Common myeloid progenitor, CD34-positive (primary cell): ENCODE results near the gene NKAPL.
A peak's percentile ranks its signal among the peaks of the same experiment; 100 is the strongest.

Source experiments
- CTCF ChIA-PET: fragments of 350-600 bp; sonication (Branson Sonifier 250); formaldehyde crosslinking; loops from one replicate; lab custom pipeline; 2021; ENCODE audit warnings: antibody characterized with exemption; lab: Charles Lee
- POLR2A ChIA-PET: fragments of 350-600 bp; sonication (Branson Sonifier 250); formaldehyde crosslinking; loops from one replicate; lab custom pipeline; 2021; ENCODE audit warnings: antibody characterized with exemption; lab: Charles Lee
- DNase-seq, 3 donors: peaks; one replicate each; pipeline versions ENCODE4 v3.0.0 to v3.0.0-alpha.2; 2013
- H3K27ac ChIP-seq, 2 experiments: 1 replicate in 1 of 2; 2 replicates in 1 of 2; pipeline ENCODE4 v1.7.0; 2013; ENCODE audit warnings: inconsistent platforms in 2 of 2, low read length in 2 of 2, mild to moderate bottlenecking in 2 of 2, low read depth in 1 of 2, moderate library complexity in 1 of 2; ENCODE audit not compliant: severe bottlenecking in 2 of 2, insufficient read depth in 1 of 2, poor library complexity in 1 of 2
- H3K27me3 ChIP-seq, 5 experiments: replicated peaks in 2 of 5; 1 replicate in 3 of 5; 2 replicates in 2 of 5; pipeline versions ENCODE4 v1.6.1 to v1.7.0; 2013; ENCODE audit warnings: low read length in 4 of 5, mild to moderate bottlenecking in 2 of 5, moderate library complexity in 2 of 5, inconsistent platforms in 1 of 5; ENCODE audit not compliant: insufficient read depth in 5 of 5, control insufficient read depth in 4 of 5
- H3K36me3 ChIP-seq, 4 experiments: 1 replicate in 2 of 4; 2 replicates in 2 of 4; pipeline versions ENCODE4 v1.6.1 to v1.7.0; 2013; ENCODE audit warnings: low read length in 3 of 4, control low read depth in 1 of 4, mild to moderate bottlenecking in 1 of 4; ENCODE audit not compliant: control insufficient read depth in 4 of 4, insufficient read depth in 4 of 4
- H3K4me1 ChIP-seq, 4 experiments: 1 replicate in 3 of 4; 2 replicates in 1 of 4; pipeline versions ENCODE4 v1.6.1 to v1.7.1; 2013; ENCODE audit warnings: low read length in 3 of 4, mild to moderate bottlenecking in 3 of 4, control low read depth in 1 of 4, inconsistent platforms in 1 of 4, moderate library complexity in 1 of 4; ENCODE audit not compliant: control insufficient read depth in 4 of 4, insufficient read depth in 4 of 4; ENCODE audit errors: control extremely low read depth in 1 of 4
- H3K4me3 ChIP-seq, 7 experiments: 1 replicate in 4 of 7; 2 replicates in 3 of 7; pipeline versions ENCODE4 v1.5.1 to v1.7.0; 2013; ENCODE audit warnings: mild to moderate bottlenecking in 7 of 7, low read length in 6 of 7, moderate library complexity in 6 of 7, inconsistent platforms in 2 of 7, low read depth in 2 of 7, control low read depth in 1 of 7; ENCODE audit not compliant: insufficient read depth in 4 of 7, control insufficient read depth in 1 of 7; ENCODE audit errors: extremely low read depth in 1 of 7
- H3K9me3 ChIP-seq, 5 experiments: 1 replicate in 4 of 5; 2 replicates in 1 of 5; pipeline versions ENCODE4 v1.6.1 to v1.7.1; 2013; ENCODE audit warnings: low read length in 4 of 5, mild to moderate bottlenecking in 2 of 5, inconsistent platforms in 1 of 5, low read depth in 1 of 5, moderate library complexity in 1 of 5; ENCODE audit not compliant: control insufficient read depth in 4 of 5, insufficient read depth in 2 of 5; ENCODE audit errors: control extremely low read depth in 1 of 5
- WGBS: methylation state at CpG from one replicate; pipeline ENCODE4 v1.1.5; 2013; ENCODE audit not compliant: insufficient coverage; 5-methylcytosine and 5-hydroxymethylcytosine counted together

The NKAPL gene

GRCh38 chr6:28274888-28275287, 15.8 kb downstream of the NKAPL start:
- Histone ChIP-seq H3K27me3 (no peaks in the 10 kb centered on the region), H3K9me3 (no peaks in the 10 kb centered on the region), H3K36me3 (peaks cover 33 to 58% (median 44%) of the 10 kb centered on the region in 4 experiments), H3K4me1 (no peaks in the 10 kb centered on the region), H3K27ac (no peak overlapping the region), H3K4me3 (no peak overlapping the region)
- DNase-seq: no peak
- CTCF ChIA-PET: interaction anchor here (1.0 to 1.4 kb wide), 2 partner anchors 22 to 81 kb away, joined by 3 to 5 read pairs; no protein-coding TSS in a partner anchor
- POLR2A ChIA-PET: no interaction called here

- WGBS: no CpG with 5 or more reads among the region's 3 CpGs
- POLR2A ChIA-PET: no interaction called here
Measured at GRCh38 chr6:28277746-28278145, 18.6 kb downstream of the NKAPL start.

GRCh38 chr6:28280595-28281287, 21.6 kb downstream of the NKAPL start:
- no CpG with 5 or more reads among the region's 3 CpGs for WGBS
- Histone ChIP-seq H3K27ac (peak overlapping the region in 1 of 2 experiments; percentile 72), H3K4me3 (peak overlapping the region in 6 of 7 experiments; percentile 66 to 88 (median 84)), H3K9me3 (peaks cover 0 to 4% (median 0%) of the 10 kb centered on the region in 5 experiments), H3K36me3 (peaks cover 14 to 39% (median 26%) of the 10 kb centered on the region in 4 experiments), H3K4me1 (peaks cover 0 to 15% (median 8%) of the 10 kb centered on the region in 4 experiments), H3K27me3 (no peaks in the 10 kb centered on the region)
- POLR2A ChIA-PET: interaction anchor here (1.0 to 1.3 kb wide), 2 partner anchors 28 to 55 kb away, joined by 3 to 10 read pairs; partner anchors contain the start of genes ZKSCAN4 and ZSCAN31
- no peak for DNase-seq
- CTCF ChIA-PET: interaction anchor here (1.3 to 2.6 kb wide), 4 partner anchors 13 to 75 kb away, joined by 3 to 12 read pairs (median 6); partner anchors contain the start of genes ZKSCAN3 and ZSCAN26

More at GRCh38 chr6:28277746-28278145, 18.6 kb downstream of the NKAPL start:
- Histone ChIP-seq H3K4me3 (no peak overlapping the region), H3K36me3 (peaks cover 21 to 47% (median 33%) of the 10 kb centered on the region in 4 experiments), H3K27ac (no peak overlapping the region), H3K4me1 (peaks cover 0 to 15% (median 8%) of the 10 kb centered on the region in 4 experiments), H3K27me3 (no peaks in the 10 kb centered on the region), H3K9me3 (no peaks in the 10 kb centered on the region)
- CTCF ChIA-PET: interaction anchor here (1.2 kb wide), 1 partner anchor 78 kb away, joined by 4 read pairs; no protein-coding TSS in a partner anchor
- no peak for DNase-seq

- POLR2A ChIA-PET: interaction anchor here (1.0 to 1.3 kb wide), 2 partner anchors 29 to 54 kb away, joined by 3 to 10 read pairs; partner anchors contain the start of genes ZKSCAN4 and ZSCAN31
- under 1% methylated on average over 50 of the region's 50 CpGs for WGBS
- DNase-seq: peak; percentile 70 to 77 (median 74)
- Histone ChIP-seq H3K9me3 (peaks cover 0 to 4% (median 0%) of the 10 kb centered on the region in 5 experiments), H3K4me3 (peak within 1 kb of the TSS; percentile 58 to 88 (median 81)), H3K36me3 (peaks cover 8 to 38% (median 26%) of the 10 kb centered on the region in 4 experiments), H3K27ac (peak within 1 kb of the TSS; percentile 42 to 72), H3K4me1 (peaks cover 0 to 15% (median 8%) of the 10 kb centered on the region in 4 experiments), H3K27me3 (no peaks in the 10 kb centered on the region)
- CTCF ChIA-PET: interaction anchor here (1.3 to 2.6 kb wide), 4 partner anchors 14 to 74 kb away, joined by 3 to 12 read pairs (median 6); partner anchors contain the start of genes ZKSCAN3 and ZSCAN26
Measured at GRCh38 chr6:28281288-28282064, 22.4 kb downstream of the NKAPL start, which contains the start of gene PGBD1. PGBD1 (plus strand) TSS chr6:28281572; CDS start chr6:28283814, 2,242 bp downstream.

- no peaks in the 10 kb centered on the region for H3K27me3 ChIP-seq
Measured at GRCh38 chr6:28282926-28283325, 23.8 kb downstream of the NKAPL start.

GRCh38 chr6:28291573-28291972, 32.5 kb downstream of the NKAPL start:
- Histone ChIP-seq H3K27me3 (no peaks in the 10 kb centered on the region), H3K4me3 (no peak overlapping the region), H3K36me3 (peaks cover 5 to 31% (median 16%) of the 10 kb centered on the region in 4 experiments), H3K9me3 (peaks cover 0 to 3% (median 0%) of the 10 kb centered on the region in 5 experiments), H3K4me1 (no peaks in the 10 kb centered on the region), H3K27ac (no peak overlapping the region)
- POLR2A ChIA-PET: no interaction called here
- CTCF ChIA-PET: no interaction called here
- no peak for DNase-seq

More at GRCh38 chr6:28282926-28283325, 23.8 kb downstream of the NKAPL start:
- Histone ChIP-seq H3K4me3 (no peak overlapping the region), H3K27ac (no peak overlapping the region), H3K9me3 (peaks cover 0 to 4% (median 0%) of the 10 kb centered on the region in 5 experiments), H3K4me1 (peaks cover 0 to 15% (median 8%) of the 10 kb centered on the region in 4 experiments), H3K36me3 (peaks cover under 1 to 41% (median 26%) of the 10 kb centered on the region in 4 experiments)
- peak in 2 of 3 donors; percentile 52 to 55 for DNase-seq
- POLR2A ChIA-PET: no interaction called here
- WGBS: 96% methylated on average over 2 of the region's 2 CpGs
- CTCF ChIA-PET: interaction anchor here (1.6 to 2.4 kb wide), 2 partner anchors 64 to 73 kb away, joined by 4 to 13 read pairs; no protein-coding TSS in a partner anchor
